ENCODE results near the gene WDR76. TPM values are rescaled to one million over a fixed set of nuclear protein-coding genes. Genes with fewer than 3 reads are reported as not detected.

WDR76 gene
- total RNA-seq, 1 experiment from 2014 or later, result 29.6 TPM

- Histone ChIP-seq H3K27me3 (ENCODE audit: insufficient read depth, low read length) (no peaks in the 10 kb centered on the region), H4K20me1 (ENCODE audit: control insufficient read depth, insufficient read depth, insufficient read length) (no peaks in the 10 kb centered on the region), H3K4me2 (ENCODE audit: insufficient read depth, insufficient read length, low read length) (no peak overlapping the region), H3K9ac (ENCODE audit: extremely low read depth, insufficient read length, low read length) (no peak overlapping the region), H3K56ac (ENCODE audit: insufficient read length, low read depth, low read length) (no peak overlapping the region), H3K9me3 (ENCODE audit: control insufficient read depth, low read depth, low read length) (no peaks in the 10 kb centered on the region), H3K27ac (ENCODE audit: insufficient read length, low read depth, low read length) (no peak overlapping the region), H2AK5ac (ENCODE audit: insufficient read length, low read length) (no peak overlapping the region), H4K91ac (ENCODE audit: insufficient read length, low read depth, low read length) (no peak overlapping the region), H3K79me1 (ENCODE audit: insufficient read depth, low read depth, low read length, poor library complexity, severe bottlenecking) (no peaks in the 10 kb centered on the region), H2AFZ (ENCODE audit: low read length) (no peak overlapping the region), H2BK12ac (ENCODE audit: insufficient read length, low read depth, low read length) (no peak overlapping the region), H2BK5ac (ENCODE audit: insufficient read length, low read length) (no peak overlapping the region), H3K4me1 (ENCODE audit: insufficient read depth, low read length) (0 out of 2 replicates have a peak, but pooled peaks cover 2% of the 10 kb centered on the region), H3K23ac (ENCODE audit: insufficient read length, low read depth, low read length) (no peak overlapping the region), H3K23me2 (ENCODE audit: insufficient read length, low read depth, low read length, poor library complexity, severe bottlenecking) (no peaks in the 10 kb centered on the region), H2BK20ac (ENCODE audit: low read depth, low read length, poor library complexity, severe bottlenecking) (no peak overlapping the region), H4K8ac (replicated peaks; ENCODE audit: insufficient read length, low read depth, low read length) (no peak overlapping the region), H2BK120ac (ENCODE audit: low read depth, low read length, poor library complexity, severe bottlenecking) (no peak overlapping the region), H4K5ac (ENCODE audit: insufficient read length, low read depth, low read length) (no peak overlapping the region), H3K4ac (ENCODE audit: low read depth, low read length) (no peak overlapping the region), H3K79me2 (ENCODE audit: insufficient read depth, low read length) (no peaks in the 10 kb centered on the region), H3K18ac (ENCODE audit: insufficient read length, low read depth, low read length) (no peak overlapping the region), H2BK15ac (ENCODE audit: low read depth, low read length) (no peak overlapping the region), H3T11ph (ENCODE audit: low read length) (no peak overlapping the region), H3K14ac (ENCODE audit: insufficient read depth, low read length) (no peak overlapping the region)
- TF ChIP-seq CTCF (conservative IDR thresholded peaks at IDR 0.05), result no peak
- no peaks in the 10 kb centered on the region for H3K9me3 Mint-ChIP-seq
- H3K4me1 Mint-ChIP-seq, result peaks cover 12% of the 10 kb centered on the region in 2 experiments
- no peak for DNase-seq
- H3K36me3 Mint-ChIP-seq (ENCODE audit: insufficient read depth in 1 of 3, low read depth in 3 of 3), result peaks cover 11 to 17% (median 13%) of the 10 kb centered on the region in 3 experiments; a peak in 6 of 7 replicates
- no CpG with 5 or more reads among the region's 1 CpG for WGBS (ENCODE audit: extremely low coverage, insufficient read length, low lambda C conversion rate)
- H3K27ac Mint-ChIP-seq, result no peak overlapping the region
- no peak overlapping the region for H3K4me3 Mint-ChIP-seq
- H3K27me3 Mint-ChIP-seq (ENCODE audit: low read depth), result no peaks in the 10 kb centered on the region
These were observed 87.1 kb downstream of the WDR76 start for GRCh38 chr15:43913941-43914340.
